Measurements from ENCODE around the gene ZNF275. TPM values are rescaled to one million over a fixed set of nuclear protein-coding genes. Genes with fewer than 3 reads are reported as not detected.
A peak's percentile ranks its signal among the peaks of the same experiment; 100 is the strongest.
"Not testable (repeated sequence)": the region's sequence is repeated elsewhere in the genome, so short reads cannot be mapped to it uniquely, and the experiment has no call there.

The ZNF275 gene
- total RNA-seq, 1 donor from 2014 or later, result 20.1 TPM

GRCh38 chrX:153307276-153308178, 26.4 kb upstream of the ZNF275 start:
- intact Hi-C loops (cut with micrococcal nuclease), result no loop called here
- Mint-ChIP-seq H3K4me1 (peaks cover 3% of the 10 kb centered on the region), H3K27me3 (peaks cover 24% of the 10 kb centered on the region), H3K4me3 (no peak overlapping the region), H3K9me3 (no peaks in the 10 kb centered on the region), H3K36me3 (ENCODE audit: low read depth) (no peaks in the 10 kb centered on the region), H3K27ac (no peak overlapping the region)
- no peak for DNase-seq

DNA sequence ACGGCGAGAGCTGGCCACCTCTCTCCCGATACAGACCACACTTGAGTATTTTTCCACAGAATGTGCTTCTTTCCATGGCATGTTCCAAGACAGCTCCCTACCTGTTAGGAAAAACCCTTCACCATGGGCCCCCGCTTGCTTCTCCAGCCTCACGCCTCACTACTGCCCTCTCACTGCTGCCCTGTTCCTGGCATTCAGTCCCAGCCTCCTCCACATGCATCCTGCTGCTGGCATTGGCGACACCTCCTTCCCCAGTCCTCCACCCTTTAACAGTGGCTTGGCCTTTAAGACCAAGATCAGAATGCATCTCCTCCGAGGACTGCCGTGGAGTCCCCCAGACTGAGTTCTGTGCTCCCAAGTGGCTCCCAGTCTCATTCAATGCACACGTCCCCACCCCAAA, 23.1 kb upstream of the ZNF275 start:
- no peaks in the 10 kb centered on the region for H3K9me3 Mint-ChIP-seq
- no peaks in the 10 kb centered on the region for H3K36me3 Mint-ChIP-seq (ENCODE audit: low read depth)
- H3K27ac Mint-ChIP-seq, result no peak overlapping the region
- no peak for DNase-seq
- H3K27me3 Mint-ChIP-seq, result peaks cover 1% of the 10 kb centered on the region
- no peak overlapping the region for H3K4me3 Mint-ChIP-seq
- no peaks in the 10 kb centered on the region for H3K4me1 Mint-ChIP-seq
- intact Hi-C loops (cut with micrococcal nuclease), result no loop called here

- intact Hi-C loops (cut with micrococcal nuclease), result no loop called here
- no peaks in the 10 kb centered on the region for H3K9me3 Mint-ChIP-seq
- H3K4me1 Mint-ChIP-seq, result no peaks in the 10 kb centered on the region
- peaks cover 1% of the 10 kb centered on the region for H3K27me3 Mint-ChIP-seq
- no peak overlapping the region for H3K27ac Mint-ChIP-seq
- H3K4me3 Mint-ChIP-seq, result no peak overlapping the region
- no peak for DNase-seq
- H3K36me3 Mint-ChIP-seq (ENCODE audit: low read depth), result no peaks in the 10 kb centered on the region
Measured at GRCh38 chrX:153312041-153312440, 21.9 kb upstream of the ZNF275 start.

GRCh38 chrX:153312842-153313241, 21.1 kb upstream of the ZNF275 start:
- Mint-ChIP-seq H3K9me3 (no peaks in the 10 kb centered on the region), H3K4me3 (no peak overlapping the region), H3K27ac (no peak overlapping the region), H3K27me3 (peaks cover 1% of the 10 kb centered on the region), H3K4me1 (no peaks in the 10 kb centered on the region), H3K36me3 (ENCODE audit: low read depth) (no peaks in the 10 kb centered on the region)
- intact Hi-C loops (cut with micrococcal nuclease), result no loop called here
- DNase-seq, result no peak

- Mint-ChIP-seq H3K9me3 (no peaks in the 10 kb centered on the region), H3K4me3 (no peak overlapping the region), H3K27me3 (peaks cover 13% of the 10 kb centered on the region), H3K27ac (no peak overlapping the region), H3K36me3 (ENCODE audit: low read depth) (no peaks in the 10 kb centered on the region), H3K4me1 (no peaks in the 10 kb centered on the region)
- no peak for DNase-seq
- intact Hi-C loops (cut with micrococcal nuclease), result no loop called here
Measured at GRCh38 chrX:153317306-153317705, 16.6 kb upstream of the ZNF275 start.

- H3K4me3 Mint-ChIP-seq, result no peak overlapping the region
- no peaks in the 10 kb centered on the region for H3K9me3 Mint-ChIP-seq
- H3K4me1 Mint-ChIP-seq, result no peaks in the 10 kb centered on the region
- no peak for DNase-seq
- H3K36me3 Mint-ChIP-seq (ENCODE audit: low read depth), result no peaks in the 10 kb centered on the region
- intact Hi-C loops (cut with micrococcal nuclease), result no loop called here
- H3K27ac Mint-ChIP-seq, result no peak overlapping the region
- H3K27me3 Mint-ChIP-seq, result peaks cover 14% of the 10 kb centered on the region
Measured at GRCh38 chrX:153317996-153318722, 15.8 kb upstream of the ZNF275 start.

DNA sequence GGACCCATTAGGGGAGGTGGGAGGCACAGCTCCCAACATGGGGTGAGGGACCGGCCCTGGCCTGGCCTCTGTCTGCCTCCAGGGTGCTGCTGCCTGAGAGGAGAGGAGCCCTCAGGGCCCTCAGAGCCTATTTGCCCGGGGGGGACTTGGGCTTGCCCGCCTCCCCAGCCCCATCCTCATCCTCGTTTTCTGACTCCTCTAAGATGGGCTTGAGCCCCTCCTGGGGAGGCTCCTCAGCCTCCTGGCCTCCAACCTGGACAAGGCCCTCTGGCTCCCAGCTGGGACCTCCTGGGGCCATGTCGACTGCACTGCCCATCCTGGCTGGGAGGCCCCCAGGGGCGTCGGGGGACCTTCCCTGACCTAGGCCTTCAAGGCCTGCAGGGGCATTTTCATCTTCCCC, 15.1 kb upstream of the ZNF275 start:
- Mint-ChIP-seq H3K4me1 (no peaks in the 10 kb centered on the region), H3K27ac (no peak overlapping the region), H3K36me3 (ENCODE audit: low read depth) (no peaks in the 10 kb centered on the region), H3K27me3 (peaks cover 17% of the 10 kb centered on the region), H3K9me3 (no peaks in the 10 kb centered on the region), H3K4me3 (no peak overlapping the region)
- intact Hi-C loops (cut with micrococcal nuclease), result no loop called here
- DNase-seq, result no peak

DNA sequence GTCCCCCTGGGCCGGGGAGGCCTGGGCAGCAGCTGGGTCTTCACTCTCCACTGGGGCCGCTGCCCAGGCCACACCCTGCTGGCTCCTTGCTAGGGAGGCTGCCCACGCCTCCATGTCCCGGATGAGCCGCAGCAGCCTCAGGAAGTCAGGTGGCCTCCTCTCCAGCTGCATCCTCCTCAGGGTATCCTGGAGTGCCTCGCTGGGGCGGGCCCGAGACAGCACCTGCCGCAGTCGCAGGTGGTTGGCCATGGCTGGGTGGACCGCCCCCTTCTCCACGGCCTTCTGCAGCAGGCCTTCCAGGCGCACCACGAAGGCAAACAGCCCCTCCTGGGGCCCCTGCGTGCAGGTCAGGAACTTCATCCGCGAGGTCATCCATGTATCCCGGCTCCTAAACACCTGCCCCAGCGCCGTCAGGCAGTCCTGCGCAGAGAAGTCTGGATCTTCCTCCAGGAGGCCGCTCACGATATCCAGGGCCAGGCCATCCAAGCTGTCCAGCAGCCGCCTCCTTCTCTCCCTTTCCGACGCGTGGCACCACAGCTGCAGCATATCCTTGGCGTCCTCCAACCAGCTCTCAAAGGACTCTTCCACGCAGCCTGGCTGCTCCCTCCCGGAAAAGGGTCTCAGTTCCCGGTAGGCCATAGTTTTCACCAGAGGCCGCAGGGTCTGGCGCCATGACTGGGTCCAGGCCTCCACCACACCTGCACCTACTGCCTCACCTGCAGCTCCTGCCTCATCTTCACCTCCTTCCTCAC, 14.5 kb upstream of the ZNF275 start:
- H3K4me3 Mint-ChIP-seq, result no peak overlapping the region
- H3K4me1 Mint-ChIP-seq, result no peaks in the 10 kb centered on the region
- H3K27ac Mint-ChIP-seq, result no peak overlapping the region
- no peaks in the 10 kb centered on the region for H3K36me3 Mint-ChIP-seq (ENCODE audit: low read depth)
- no peaks in the 10 kb centered on the region for H3K9me3 Mint-ChIP-seq
- intact Hi-C loops (cut with micrococcal nuclease), result no loop called here
- peaks cover 23% of the 10 kb centered on the region for H3K27me3 Mint-ChIP-seq
- no peak for DNase-seq

- intact Hi-C loops (cut with micrococcal nuclease); H3K9me3 Mint-ChIP-seq; H3K4me3 Mint-ChIP-seq; H3K36me3 Mint-ChIP-seq (ENCODE audit: low read depth); H3K4me1 Mint-ChIP-seq; H3K27ac Mint-ChIP-seq; DNase-seq: not testable (repeated sequence)
- peaks cover 25% of the 10 kb centered on the region for H3K27me3 Mint-ChIP-seq
Measured at GRCh38 chrX:153320047-153320443, 13.9 kb upstream of the ZNF275 start.

- H3K27ac Mint-ChIP-seq, result no peak overlapping the region
- H3K36me3 Mint-ChIP-seq (ENCODE audit: low read depth), result no peaks in the 10 kb centered on the region
- H3K27me3 Mint-ChIP-seq, result peaks cover 31% of the 10 kb centered on the region
- DNase-seq, result no peak
- no peak overlapping the region for H3K4me3 Mint-ChIP-seq
- H3K4me1 Mint-ChIP-seq, result no peaks in the 10 kb centered on the region
- H3K9me3 Mint-ChIP-seq, result no peaks in the 10 kb centered on the region
- intact Hi-C loops (cut with micrococcal nuclease), result no loop called here
Measured at GRCh38 chrX:153320555-153321184, 13.3 kb upstream of the ZNF275 start.

DNA sequence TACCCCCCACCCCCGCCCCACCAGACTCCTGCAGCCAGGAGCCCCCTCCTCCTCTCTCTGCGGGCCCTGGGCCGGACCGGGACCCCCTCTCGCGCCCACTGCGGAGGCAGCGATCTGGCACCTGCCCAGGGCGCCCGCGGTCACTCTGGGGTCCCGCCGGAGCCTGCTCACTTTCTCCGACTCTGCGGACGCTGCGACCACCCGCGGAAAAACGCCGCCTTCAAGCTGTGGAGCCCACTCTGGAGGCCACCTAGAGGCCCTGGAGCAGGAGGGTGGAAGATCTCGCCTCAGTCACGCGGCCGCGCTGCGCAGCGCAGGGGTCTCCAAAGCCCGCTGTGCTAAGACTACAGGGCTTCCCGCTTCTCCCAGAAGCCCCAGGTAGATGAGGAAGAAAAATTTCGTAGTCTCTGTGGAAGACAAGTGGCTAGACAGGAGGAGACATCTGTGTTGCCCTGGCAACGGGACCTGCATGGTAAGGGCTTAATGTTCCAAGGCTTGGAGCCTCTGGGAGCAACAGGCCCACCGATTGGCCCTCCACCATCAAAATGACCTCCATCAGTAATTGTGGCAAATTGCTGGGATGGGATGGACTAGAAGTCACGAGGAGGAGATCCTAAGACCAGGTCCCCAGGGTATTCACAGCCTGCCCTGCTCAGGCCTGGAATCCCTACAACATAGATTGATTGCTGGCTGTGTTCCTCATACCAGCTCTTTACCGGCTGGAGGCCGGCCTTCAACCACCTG, 12.4 kb upstream of the ZNF275 start, which contains the start of gene PNMA6F:
Gene PNMA6F (minus strand): TSS at position 387 of the 744 bp plus-strand sequence. CDS start 1,093 bp downstream, outside the sequence.
- no peaks in the 10 kb centered on the region for H3K36me3 Mint-ChIP-seq (ENCODE audit: low read depth)
- intact Hi-C loops (cut with micrococcal nuclease), result no loop called here
- H3K4me3 Mint-ChIP-seq, result no peak within 1 kb of the TSS

GRCh38 chrX:153327561-153327960, 6.4 kb upstream of the ZNF275 start:
- Mint-ChIP-seq H3K27me3 (peaks cover 31% of the 10 kb centered on the region), H3K36me3 (ENCODE audit: low read depth) (no peaks in the 10 kb centered on the region), H3K4me1 (no peaks in the 10 kb centered on the region), H3K9me3 (peaks cover 4% of the 10 kb centered on the region), H3K27ac (no peak overlapping the region), H3K4me3 (no peak overlapping the region)
- no peak for DNase-seq
- intact Hi-C loops (cut with micrococcal nuclease), result no loop called here

More for the DNA sequence above, 12.4 kb upstream of the ZNF275 start, which contains the start of gene PNMA6F:
- DNase-seq, result no peak
- Mint-ChIP-seq H3K27me3 (peaks cover 38% of the 10 kb centered on the region), H3K4me1 (no peaks in the 10 kb centered on the region), H3K27ac (no peak within 1 kb of the TSS), H3K9me3 (peaks cover 4% of the 10 kb centered on the region)

GRCh38 chrX:153333266-153333665, 687 bp upstream of the ZNF275 start:
- no peak for DNase-seq
- Mint-ChIP-seq H3K27ac (no peak overlapping the region), H3K27me3 (peaks cover 3% of the 10 kb centered on the region), H3K4me1 (peaks cover 31% of the 10 kb centered on the region), H3K4me3 (peak overlapping the region; percentile 83), H3K36me3 (ENCODE audit: low read depth) (peaks cover 16% of the 10 kb centered on the region), H3K9me3 (no peaks in the 10 kb centered on the region)
- intact Hi-C loops (cut with micrococcal nuclease), result loop anchor here (10.0 kb wide), 2 partner anchors 142 to 1938 kb away; partner anchors contain the start of genes HAUS7 and VMA21

Measured in activated CD4-positive, alpha-beta T cell treated with anti-CD3 and anti-CD28 coated beads, Interleukin-2, amount 10 ng/mL, durations not matched to agents 24 days and 14 days (primary cell).